ENCODE results near the gene CALD1. TPM values are rescaled to one million over a fixed set of nuclear protein-coding genes. Genes with fewer than 3 reads are reported as not detected.

The CALD1 gene
- total and polyA plus RNA-seq, 2 experiments from 2014 or later, result 132 to 842 TPM

- TF ChIP-seq, protein P1, sequence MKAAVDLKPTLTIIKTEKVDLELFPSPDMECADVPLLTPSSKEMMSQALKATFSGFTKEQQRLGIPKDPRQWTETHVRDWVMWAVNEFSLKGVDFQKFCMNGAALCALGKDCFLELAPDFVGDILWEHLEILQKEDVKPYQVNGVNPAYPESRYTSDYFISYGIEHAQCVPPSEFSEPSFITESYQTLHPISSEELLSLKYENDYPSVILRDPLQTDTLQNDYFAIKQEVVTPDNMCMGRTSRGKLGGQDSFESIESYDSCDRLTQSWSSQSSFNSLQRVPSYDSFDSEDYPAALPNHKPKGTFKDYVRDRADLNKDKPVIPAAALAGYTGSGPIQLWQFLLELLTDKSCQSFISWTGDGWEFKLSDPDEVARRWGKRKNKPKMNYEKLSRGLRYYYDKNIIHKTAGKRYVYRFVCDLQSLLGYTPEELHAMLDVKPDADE (IDR thresholded peaks at IDR 0.05), result no peak
- TF ChIP-seq STAT1 (IDR thresholded peaks at IDR 0.05; ENCODE audit: unreplicated experiment) (no peak), ZNF462 (CRISPR knock-in tag; IDR thresholded peaks at IDR 0.05) (no peak), POLR2AphosphoS5 (IDR thresholded peaks at IDR 0.05; ENCODE audit: low read depth) (no peak), ZNF114 (CRISPR knock-in tag; IDR thresholded peaks at IDR 0.05) (no peak), EZH2phosphoT487 (IDR thresholded peaks at IDR 0.05; ENCODE audit: unreplicated experiment) (no peak), NANOG (IDR thresholded peaks at IDR 0.05; ENCODE audit: borderline replicate concordance) (no peak), ZNF331 (CRISPR knock-in tag; IDR thresholded peaks at IDR 0.05; ENCODE audit: low read depth) (no peak), REST (IDR thresholded peaks at IDR 0.05; ENCODE audit: unreplicated experiment) (no peak), JUNB (IDR thresholded peaks at IDR 0.05; ENCODE audit: unreplicated experiment) (no peak), EZH2 (IDR thresholded peaks at IDR 0.05; ENCODE audit: low read depth, unreplicated experiment) (no peak), CREB1 (CRISPR knock-in tag; IDR thresholded peaks at IDR 0.05; ENCODE audit: low read depth) (no peak)
- TF ChIP-seq, protein P2, sequence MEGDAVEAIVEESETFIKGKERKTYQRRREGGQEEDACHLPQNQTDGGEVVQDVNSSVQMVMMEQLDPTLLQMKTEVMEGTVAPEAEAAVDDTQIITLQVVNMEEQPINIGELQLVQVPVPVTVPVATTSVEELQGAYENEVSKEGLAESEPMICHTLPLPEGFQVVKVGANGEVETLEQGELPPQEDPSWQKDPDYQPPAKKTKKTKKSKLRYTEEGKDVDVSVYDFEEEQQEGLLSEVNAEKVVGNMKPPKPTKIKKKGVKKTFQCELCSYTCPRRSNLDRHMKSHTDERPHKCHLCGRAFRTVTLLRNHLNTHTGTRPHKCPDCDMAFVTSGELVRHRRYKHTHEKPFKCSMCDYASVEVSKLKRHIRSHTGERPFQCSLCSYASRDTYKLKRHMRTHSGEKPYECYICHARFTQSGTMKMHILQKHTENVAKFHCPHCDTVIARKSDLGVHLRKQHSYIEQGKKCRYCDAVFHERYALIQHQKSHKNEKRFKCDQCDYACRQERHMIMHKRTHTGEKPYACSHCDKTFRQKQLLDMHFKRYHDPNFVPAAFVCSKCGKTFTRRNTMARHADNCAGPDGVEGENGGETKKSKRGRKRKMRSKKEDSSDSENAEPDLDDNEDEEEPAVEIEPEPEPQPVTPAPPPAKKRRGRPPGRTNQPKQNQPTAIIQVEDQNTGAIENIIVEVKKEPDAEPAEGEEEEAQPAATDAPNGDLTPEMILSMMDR (conservative IDR thresholded peaks at IDR 0.05; ENCODE audit: low read depth in 2 of 2), result no peak
- no peak overlapping the region for H3K27ac ChIP-seq (ENCODE audit: low read depth)
- H3K79me2 ChIP-seq (replicated peaks; ENCODE audit: insufficient read depth), result no peaks in the 10 kb centered on the region
- DNase-seq (ENCODE audit: low spot score), result no peak
- Mint-ChIP-seq H3K4me3 (no peak overlapping the region), H3K9me3 (no peaks in the 10 kb centered on the region; the same call in 2 of the 3 replicates), H3K4me1 (peaks cover 13% of the 10 kb centered on the region), H3K27ac (no peak overlapping the region), H3K27me3 (ENCODE audit: insufficient read depth, low read depth, poor library complexity) (peaks cover 7% of the 10 kb centered on the region), H3K36me3 (ENCODE audit: low read depth) (no peaks in the 10 kb centered on the region; the same call in 2 of the 3 replicates)
- H3K4me1 ChIP-seq (ENCODE audit: insufficient read depth), result 0 out of 2 replicates have a peak, but pooled peaks cover 4% of the 10 kb centered on the region
- H3F3A ChIP-seq (replicated peaks; ENCODE audit: low read depth), result no peaks in the 10 kb centered on the region
- no peaks in the 10 kb centered on the region for H3K36me3 ChIP-seq (ENCODE audit: insufficient read depth)
- peaks cover 5% of the 10 kb centered on the region; the same call in 1 of the 2 replicates for H3K9me2 ChIP-seq (ENCODE audit: insufficient read depth)
- no peak overlapping the region for H3K4me3 ChIP-seq
- no peak for ATAC-seq
- H2AFZ ChIP-seq, result peak overlapping the region; percentile 57
- no peak overlapping the region for H3K4me2 ChIP-seq
- H4K20me1 ChIP-seq (replicated peaks; ENCODE audit: insufficient read depth), result no peaks in the 10 kb centered on the region
- H3K27me3 ChIP-seq (ENCODE audit: insufficient read depth), result no peaks in the 10 kb centered on the region
Measured at GRCh38 chr7:134766779-134767519, 12.5 kb upstream of the CALD1 start.

All from GM23338 (cell line).